Epithelial cell of prostate (primary cell): ENCODE data around the gene EGLN1.

Source experiments
- DNase-seq: peaks from one replicate; pipeline ENCODE4 v3.0.0-alpha.2; 2011; ENCODE audit warnings: low read depth, low spot score
- H3K27ac ChIP-seq: fragments of 450-650 bp; 2 replicates; pipeline ENCODE4 v1.5.1; 2017; ENCODE audit warnings: mild to moderate bottlenecking

EGLN1 gene

GRCh38 chr1:231337043-231337471 lies 85.0 kb downstream of the EGLN1 start:
- no peak for DNase-seq
- H3K27ac ChIP-seq: peak overlapping the region; percentile 94

DNA sequence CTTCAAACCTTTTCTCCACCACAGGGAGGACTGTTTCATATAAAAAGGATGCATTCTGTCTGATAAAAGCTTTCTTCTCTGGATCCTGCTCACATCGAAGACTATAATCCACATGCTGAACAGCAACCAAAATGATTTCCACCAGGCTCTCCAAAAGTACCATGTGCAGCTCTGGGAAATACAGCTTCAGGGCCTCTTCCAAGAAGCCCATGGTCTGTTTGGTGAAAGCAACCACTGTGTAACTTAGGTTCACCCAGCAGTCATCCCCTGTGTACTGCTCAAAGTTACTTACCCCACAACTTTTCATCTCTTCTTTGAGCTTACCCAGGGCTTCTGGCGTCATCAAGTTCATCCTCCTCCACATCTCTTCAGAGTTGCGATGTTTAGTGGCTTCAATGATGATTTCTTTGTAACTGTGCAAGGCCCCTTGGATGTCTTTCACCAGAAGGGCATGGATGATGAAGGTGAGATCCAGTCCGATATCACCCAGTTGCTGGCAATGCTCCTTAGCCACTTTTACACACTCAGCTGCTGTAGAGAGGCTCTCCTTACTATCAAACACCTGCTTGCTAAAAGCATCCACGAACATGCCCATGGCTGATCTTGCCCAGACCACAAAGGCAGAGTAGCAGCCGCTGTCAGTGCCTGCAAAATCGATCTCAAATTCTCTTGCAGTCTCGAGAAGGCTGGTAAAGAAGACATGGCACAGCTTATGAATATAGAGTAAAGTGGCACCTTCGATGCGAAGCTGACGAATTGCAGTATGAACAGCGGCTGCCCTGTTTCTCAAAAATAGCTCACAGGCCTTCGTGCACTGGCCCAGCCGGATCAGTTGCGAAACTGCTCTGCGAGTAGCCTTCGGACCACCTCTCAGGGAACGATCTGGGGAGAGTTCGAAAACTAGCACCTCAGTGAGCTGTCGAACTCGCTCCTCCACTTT lies 86.2 kb downstream of the EGLN1 start:
- H3K27ac ChIP-seq: no peak overlapping the region
- no peak for DNase-seq

DNA sequence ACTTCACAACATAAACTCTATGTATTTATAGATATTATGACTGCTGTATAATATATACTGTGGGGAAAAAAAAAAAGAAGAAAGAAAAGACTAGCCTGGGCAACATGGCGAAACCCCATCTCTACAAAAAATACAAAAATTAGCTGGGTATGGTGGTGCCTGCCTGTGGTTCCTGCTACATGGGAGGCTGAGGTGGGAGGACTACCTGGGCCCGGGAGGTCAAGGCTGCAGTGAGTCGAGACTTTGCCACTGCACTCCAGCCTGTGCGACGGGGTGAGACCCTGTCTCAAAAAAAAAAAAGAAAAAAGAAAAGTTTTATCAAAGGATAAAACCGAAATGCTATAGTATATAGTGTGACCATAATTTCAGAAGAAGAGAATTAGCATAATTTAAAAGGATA lies 87.1 kb downstream of the EGLN1 start:
- H3K27ac ChIP-seq: no peak overlapping the region

DNA sequence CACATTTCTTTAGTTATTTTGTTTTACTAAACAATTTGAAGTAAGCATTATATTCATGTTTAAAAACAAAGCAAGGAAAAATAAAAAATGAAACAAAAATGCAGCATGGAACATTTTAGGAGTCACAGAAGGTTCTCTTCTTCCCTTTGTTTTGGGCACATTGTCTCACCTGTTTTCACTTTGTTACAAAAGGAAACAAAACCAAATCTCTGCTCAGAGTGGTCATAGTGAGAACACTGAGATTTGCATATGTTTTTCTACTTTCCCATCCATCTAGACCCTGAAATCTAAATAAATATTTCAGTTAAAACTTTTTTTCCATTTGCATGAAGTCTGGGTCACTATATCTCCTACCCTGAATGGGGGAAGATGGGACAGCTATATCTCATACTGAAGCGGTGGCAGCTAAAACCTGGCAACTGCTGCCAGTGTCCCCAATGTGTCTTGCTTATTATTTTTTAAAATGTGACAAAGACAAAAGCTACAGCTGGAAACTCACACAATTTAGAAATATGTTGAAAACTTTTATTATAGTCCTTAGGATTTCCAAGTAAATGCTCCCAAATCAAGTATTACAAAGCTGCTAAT lies 87.9 kb downstream of the EGLN1 start:
- no peak overlapping the region for H3K27ac ChIP-seq
- DNase-seq: no peak

More for the DNA sequence above, 87.1 kb downstream of the EGLN1 start:
- no peak for DNase-seq

DNA sequence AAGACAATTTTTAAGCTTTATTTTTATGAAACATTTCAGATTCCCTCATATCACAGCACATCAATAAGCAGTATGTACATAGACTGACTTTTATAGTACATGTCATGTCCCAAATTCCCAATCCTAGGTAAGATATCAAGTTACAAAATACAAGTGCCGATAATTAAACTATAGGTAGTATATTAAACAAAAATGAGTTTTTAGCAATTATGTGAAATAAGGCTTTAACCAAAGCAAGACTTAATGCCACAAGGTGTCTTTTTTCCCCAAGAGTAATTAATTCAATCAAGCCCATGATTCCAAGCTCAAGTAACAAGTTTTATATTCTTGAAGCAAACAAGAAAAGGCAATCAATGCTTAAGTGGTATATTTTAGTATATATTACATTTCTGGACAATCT lies 89.3 kb downstream of the EGLN1 start:
- no peak for DNase-seq
- H3K27ac ChIP-seq: no peak overlapping the region

DNA sequence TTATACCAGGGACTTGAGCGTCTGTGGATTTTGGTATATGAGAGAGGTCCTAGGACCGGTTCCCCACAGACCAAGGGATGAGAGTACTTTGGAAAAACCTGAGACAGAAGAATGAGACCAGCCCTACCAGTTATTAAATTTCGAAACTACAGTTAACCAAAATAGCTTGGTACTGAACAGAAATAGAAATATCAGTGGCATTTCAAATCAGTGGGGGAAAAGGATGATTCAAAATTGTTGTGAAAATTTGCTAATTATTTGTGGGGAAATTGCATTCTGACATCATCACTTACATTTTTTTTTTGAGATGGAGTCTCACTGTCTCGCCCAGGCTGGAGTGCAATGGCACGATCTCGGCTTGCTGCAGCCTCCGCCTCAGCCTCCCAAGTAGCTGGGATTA lies 92.6 kb downstream of the EGLN1 start:
- H3K27ac ChIP-seq: no peak overlapping the region
- DNase-seq: no peak

GRCh38 chr1:231327617-231328016 lies 94.5 kb downstream of the EGLN1 start:
- DNase-seq: no peak
- no peak overlapping the region for H3K27ac ChIP-seq

GRCh38 chr1:231326248-231326647 lies 95.8 kb downstream of the EGLN1 start:
- H3K27ac ChIP-seq: no peak overlapping the region
- no peak for DNase-seq

- no peak for DNase-seq
- no peak overlapping the region for H3K27ac ChIP-seq
These were observed 97.4 kb downstream of the EGLN1 start for GRCh38 chr1:231324660-231325059.

- H3K27ac ChIP-seq: no peak overlapping the region
- no peak for DNase-seq
These were observed 99.1 kb downstream of the EGLN1 start for GRCh38 chr1:231322880-231323530.

- DNase-seq: no peak
- no peak overlapping the region for H3K27ac ChIP-seq
These were observed 103.0 kb downstream of the EGLN1 start for GRCh38 chr1:231319080-231319479.

GRCh38 chr1:231318568-231318967 lies 103.5 kb downstream of the EGLN1 start:
- H3K27ac ChIP-seq: no peak overlapping the region
- no peak for DNase-seq

GRCh38 chr1:231318015-231318355 lies 104.1 kb downstream of the EGLN1 start:
- H3K27ac ChIP-seq: no peak overlapping the region
- no peak for DNase-seq

DNA sequence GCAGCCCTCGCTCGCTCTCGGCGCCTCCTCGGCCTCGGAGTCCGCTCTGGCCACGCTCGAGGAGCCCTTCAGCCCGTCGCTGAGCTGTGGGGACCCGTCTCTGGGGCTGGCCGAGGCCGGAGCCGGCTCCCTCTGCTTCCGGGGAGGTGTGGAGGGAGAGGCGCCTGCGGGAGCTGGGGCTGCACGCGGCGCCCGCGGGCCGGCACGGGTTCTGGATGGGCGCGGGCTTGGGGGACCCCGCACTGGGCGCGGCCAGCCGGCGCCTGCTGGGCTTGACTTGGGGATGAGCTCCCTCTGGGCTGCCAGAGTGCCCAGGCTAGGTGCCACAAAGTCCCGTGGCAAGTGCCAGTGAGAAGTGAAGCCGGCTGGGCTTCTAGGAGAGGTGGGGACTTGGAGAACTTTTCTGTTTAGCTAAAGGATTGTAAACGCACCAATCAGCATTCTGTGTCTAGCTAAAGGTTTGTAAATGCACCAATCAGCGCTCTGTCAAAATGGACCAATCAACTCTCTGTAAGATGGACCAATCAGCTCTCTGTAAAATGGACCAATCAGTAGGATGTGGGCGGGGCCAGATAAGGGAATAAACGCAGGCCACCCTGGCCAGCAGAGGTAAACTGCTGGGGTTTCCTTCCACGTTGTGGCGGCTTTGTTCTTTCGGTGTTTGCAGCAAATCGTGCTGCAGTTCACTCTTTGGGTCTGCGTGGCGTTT lies 104.6 kb downstream of the EGLN1 start:
- no peak for DNase-seq
- no peak overlapping the region for H3K27ac ChIP-seq

GRCh38 chr1:231315887-231316286 lies 106.2 kb downstream of the EGLN1 start:
- H3K27ac ChIP-seq: no peak overlapping the region
- no peak for DNase-seq
